HEK293 (cell line): ENCODE results near the gene PCLO.

ENCODE experiments used
- KLF16 ChIP-seq: fragments of 450-650 bp; formaldehyde crosslinking; IDR thresholded peaks from 2 replicates; pipeline ENCODE4 v1.5.1; 2017; ENCODE audit warnings: missing biosample characterization, missing genetic modification characterization
- ZNF311 ChIP-seq: fragments of 450-650 bp; formaldehyde crosslinking; IDR thresholded peaks from 2 replicates; pipeline ENCODE4 v1.5.1; 2017; ENCODE audit warnings: missing biosample characterization, missing genetic modification characterization, borderline replicate concordance
- ZNF426 ChIP-seq: fragments of 450-650 bp; formaldehyde crosslinking; IDR thresholded peaks from 2 replicates; pipeline ENCODE4 v1.5.1; 2017; ENCODE audit warnings: missing biosample characterization, missing genetic modification characterization, mild to moderate bottlenecking, inconsistent platforms, moderate library complexity

GRCh38 chr7:82816272-82816671 lies 346.4 kb downstream of the PCLO start:
- no peak for TF ChIP-seq ZNF426 (tag by site-specific recombination)
- no peak for TF ChIP-seq ZNF311 (tag by site-specific recombination)
- no peak for TF ChIP-seq KLF16 (tag by site-specific recombination)
